ENCODE data around the gene RNF187. TPM values are rescaled to one million over a fixed set of nuclear protein-coding genes. Genes with fewer than 3 reads are reported as not detected.
A peak's percentile ranks its signal among the peaks of the same experiment; 100 is the strongest.

RNF187 gene
- total RNA-seq, 1 donor from 2014 or later: 96.3 TPM

DNA sequence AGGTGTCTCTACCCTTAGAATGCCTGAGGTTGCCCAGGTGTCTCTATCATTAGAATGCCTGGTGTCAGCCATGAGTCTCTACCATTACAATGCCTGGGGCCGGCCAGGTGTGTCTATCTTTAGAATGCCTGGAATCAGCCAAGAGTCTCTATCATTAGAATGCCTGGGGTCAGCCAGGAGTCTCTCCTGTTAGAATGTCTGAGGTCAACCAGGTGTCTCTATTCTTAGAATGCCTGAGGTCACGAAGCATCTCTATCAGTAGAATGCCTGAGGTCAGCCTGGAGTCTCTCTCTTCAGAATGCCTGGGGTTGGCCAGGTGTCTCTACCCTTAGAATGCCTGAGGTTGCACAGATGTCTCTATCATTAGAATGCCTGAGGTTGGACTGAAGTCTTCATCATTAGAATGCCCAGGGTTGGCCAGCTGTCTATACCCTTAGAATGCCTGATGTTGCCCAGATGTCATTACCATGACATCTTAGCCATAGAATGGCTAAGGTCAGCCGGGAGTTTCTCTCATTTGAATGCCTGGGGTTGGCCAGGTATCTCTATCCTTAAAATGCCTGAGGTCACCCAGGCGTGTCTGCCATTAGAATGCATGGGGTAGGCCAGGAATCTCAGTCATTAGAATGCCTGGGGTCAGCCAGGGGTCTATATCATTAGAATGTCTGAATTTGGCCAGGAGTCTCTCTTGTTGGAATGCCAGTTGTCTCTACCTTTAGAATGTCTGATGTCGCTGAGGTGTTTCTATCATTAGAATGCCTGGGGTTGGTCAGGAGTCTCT lies 44.0 kb downstream of the RNF187 start:
- intact Hi-C loops (cut with DNase I): no loop called here
- ATAC-seq (no peak), DNase-seq (ENCODE audit: low spot score) (peak; percentile 42)

DNA sequence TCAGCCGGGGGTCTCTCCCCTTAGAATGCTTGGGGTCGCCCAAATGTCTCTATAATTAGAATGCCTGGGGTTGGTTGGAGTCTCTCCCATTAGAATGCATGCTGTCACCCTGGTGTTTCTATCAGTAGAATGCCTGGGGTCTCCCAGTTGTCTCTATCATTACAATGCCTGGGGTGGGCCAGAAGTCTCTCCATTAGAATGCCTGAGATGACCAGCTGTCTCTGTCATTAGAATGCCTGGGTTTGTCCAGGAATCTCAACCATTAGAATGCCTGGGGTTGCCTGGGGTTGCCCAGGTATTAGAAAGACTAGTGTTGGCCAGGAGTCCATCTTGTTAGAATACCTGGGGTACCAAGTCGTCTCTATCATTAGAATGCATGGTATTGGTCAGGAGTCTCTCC lies 51.6 kb downstream of the RNF187 start:
- peak; percentile 2 for DNase-seq (ENCODE audit: low spot score)
- intact Hi-C loops (cut with DNase I): no loop called here
- ATAC-seq: no peak

DNA sequence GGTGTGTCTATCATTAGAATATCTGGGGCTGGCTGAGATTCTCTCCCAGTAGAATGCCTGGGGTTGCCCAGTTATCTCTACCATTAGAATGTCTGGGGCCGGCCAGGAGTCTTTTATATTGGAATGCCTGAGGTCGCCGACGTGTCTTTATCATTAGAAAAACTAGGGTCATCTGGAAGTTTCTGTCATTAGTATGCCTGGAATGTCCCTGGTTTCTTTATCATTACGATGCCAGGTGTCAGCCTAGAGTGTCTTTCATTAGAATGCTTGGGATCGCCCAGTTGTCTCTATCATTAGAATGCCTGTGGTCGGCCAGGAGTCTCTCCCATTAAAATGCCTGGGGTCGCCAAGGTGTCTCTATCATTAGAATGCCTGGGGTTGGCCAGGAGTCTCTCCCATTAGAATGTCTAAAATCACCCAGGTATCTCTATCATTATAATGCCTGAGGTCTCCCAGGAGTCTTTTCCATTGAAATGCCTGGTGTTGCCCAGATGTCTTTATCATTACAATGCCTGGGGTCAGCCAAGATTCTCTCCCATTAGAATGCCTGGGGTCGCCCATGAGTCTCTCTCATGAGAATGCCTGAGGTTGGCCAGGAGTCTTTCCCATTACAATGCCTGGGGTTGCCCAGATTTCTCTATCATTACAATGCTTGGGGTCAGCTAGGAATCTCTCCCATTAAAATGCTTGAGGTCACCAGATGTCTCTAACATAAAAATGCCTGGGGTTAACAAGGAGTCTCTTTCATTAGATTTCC lies 53.2 kb downstream of the RNF187 start:
- intact Hi-C loops (cut with DNase I): no loop called here
- ATAC-seq (no peak), DNase-seq (ENCODE audit: low spot score) (peak; percentile 10)

DNA sequence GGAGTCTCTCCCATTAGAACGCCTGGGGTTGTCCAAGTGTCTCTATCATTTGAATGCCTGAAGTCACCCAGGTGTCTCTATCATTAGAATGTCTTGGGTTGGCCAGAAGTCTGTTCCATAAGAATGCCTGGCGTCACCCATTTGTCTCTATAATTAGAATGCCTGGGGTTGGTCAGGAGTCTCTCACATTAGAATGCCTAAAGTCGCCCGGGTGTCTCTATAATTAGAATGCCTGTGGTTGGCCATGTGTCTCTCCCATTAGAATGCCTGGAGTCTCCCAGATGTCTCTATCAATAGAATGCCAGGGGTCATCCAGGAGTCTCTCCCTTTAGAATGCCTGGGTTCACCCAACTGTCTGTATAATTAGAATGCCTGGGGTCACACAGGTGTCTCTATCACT lies 54.5 kb downstream of the RNF187 start:
- ATAC-seq (no peak), DNase-seq (ENCODE audit: low spot score) (peak; percentile 0)
- intact Hi-C loops (cut with DNase I): no loop called here

DNA sequence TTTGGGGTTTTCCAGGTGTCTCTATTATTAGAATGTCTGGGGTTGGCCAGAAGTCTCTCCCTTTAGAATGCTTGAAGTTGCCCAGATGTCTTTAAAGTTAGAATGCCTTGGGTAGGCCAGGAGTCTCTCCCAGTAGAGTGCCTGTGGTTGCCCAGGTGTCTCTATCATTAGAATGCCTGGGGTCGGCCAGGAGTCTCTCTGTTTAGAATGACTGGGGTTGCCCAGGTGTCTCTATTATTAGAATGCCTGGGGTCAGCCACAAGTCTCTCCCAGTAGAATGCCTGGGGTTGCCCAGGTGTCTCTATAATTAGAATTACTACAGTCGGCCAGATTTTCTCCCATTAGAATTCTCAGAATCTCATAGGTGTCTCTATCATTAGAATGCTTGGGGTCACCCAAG lies 55.2 kb downstream of the RNF187 start:
- ATAC-seq: no peak
- intact Hi-C loops (cut with DNase I): no loop called here
- DNase-seq (ENCODE audit: low spot score): peak; percentile 5

DNA sequence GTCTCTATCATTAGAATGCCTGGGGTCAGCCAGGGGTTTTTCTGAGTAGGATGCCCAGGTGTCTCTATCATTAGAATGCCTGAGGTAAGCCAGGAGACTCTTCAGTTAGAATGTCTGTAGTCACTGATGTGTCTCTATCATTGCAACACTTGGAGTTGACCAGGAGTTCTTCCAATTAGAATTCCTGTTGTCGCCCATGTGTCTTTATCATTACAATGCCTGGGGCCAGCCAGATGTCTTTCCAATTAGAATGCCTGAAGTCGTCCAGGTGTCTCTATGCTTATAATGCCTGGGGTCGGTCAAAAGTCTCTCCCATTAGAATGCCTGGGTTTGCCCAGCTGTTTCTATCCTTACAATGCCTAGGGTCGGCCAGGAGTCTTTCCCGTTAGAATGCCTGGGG lies 55.8 kb downstream of the RNF187 start:
- no peak for DNase-seq (ENCODE audit: low spot score)
- intact Hi-C loops (cut with DNase I): no loop called here
- no peak for ATAC-seq

DNA sequence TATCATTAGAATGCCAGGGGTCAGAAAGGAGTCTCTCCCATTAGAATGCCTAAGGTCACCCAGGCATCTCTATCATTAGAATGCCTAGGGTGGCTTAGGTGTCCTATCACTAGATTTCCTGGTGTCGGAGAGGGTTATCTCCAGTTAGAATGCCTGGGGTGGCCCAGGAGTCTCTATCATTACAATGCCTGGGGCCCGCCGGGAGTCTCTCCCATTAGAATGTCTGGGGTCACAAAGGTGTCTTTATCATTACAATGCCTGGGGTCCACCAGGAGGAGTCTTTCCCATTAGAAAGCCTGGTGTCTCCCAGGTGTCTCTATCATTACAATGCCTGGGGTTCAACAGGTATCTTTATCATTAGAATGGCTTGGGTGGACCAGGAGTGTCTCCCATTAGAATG lies 56.2 kb downstream of the RNF187 start:
- ATAC-seq (no peak), DNase-seq (ENCODE audit: low spot score) (peak; percentile 18)
- intact Hi-C loops (cut with DNase I): no loop called here

DNA sequence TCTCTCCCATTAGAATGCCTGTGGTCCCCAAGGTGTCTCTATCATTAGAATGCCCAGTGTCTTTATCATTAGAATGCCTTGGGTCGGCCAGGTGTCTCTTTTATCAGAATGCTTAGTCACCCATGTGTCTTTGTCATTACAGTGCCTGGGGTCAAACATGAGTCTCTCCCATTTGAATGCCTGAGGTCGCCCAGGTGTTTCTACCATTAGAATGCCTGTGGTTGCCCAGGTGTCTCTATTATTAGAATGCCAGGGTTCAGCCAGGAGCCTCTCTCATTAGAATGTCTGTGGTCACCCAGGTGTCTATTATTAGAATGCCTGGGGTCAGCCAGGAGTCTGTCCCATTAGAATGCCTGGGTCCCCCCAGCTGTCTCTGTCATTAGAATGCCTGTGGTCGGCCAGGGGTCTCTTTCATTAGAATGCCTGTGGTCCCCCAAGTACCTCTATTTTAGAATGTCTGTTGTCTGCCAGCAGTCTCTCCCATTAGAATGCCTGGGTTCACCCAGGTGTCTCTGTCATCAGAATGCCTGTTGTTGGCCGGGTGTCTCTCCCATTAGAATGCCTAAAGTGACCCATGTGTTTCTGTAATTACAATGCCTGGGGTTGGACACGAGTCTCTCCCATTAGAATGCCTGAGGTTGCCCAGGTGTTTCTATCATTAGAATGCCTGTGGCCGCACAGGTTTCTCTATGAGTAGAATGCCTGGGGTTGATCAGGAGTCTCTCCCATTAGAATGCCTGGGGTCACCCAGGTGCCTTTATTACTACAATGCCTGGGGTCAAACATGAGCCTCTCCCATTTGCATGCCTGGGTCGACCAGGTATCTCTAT lies 57.1 kb downstream of the RNF187 start:
- intact Hi-C loops (cut with DNase I): no loop called here
- no peak for ATAC-seq

DNA sequence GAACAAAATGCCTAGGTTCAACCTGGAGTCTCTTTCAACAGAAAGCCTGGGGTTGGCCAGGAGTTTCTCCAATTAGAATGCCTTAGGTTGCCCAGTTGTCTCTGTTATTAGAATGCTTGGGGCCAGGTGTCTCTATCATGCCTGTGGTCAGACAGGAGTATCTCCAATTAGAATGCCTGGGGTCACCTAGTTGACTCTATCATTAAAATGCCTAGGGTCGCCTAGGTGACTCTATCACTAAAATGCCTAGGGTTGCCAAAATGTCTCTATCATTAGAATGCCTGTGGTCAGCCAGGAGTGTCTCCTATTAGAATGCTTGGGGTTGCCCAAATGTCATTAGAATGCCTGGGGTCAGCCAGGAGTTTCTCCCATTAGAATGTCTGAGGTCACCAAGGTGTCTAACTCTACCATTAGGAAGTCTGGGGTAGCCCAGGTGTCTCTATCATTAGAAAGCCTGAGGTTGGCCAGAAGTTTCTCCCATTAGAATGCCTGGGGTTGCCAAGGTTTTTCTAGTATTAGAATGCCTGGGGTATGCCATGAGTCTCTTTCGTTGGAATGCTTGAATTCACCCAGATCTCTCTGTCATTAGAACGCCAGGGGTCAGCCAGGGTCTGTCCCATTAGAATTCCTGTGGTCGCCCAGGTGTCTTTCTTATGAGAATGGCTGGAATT lies 57.9 kb downstream of the RNF187 start:
- no peak for ATAC-seq
- DNase-seq (ENCODE audit: low spot score): peak; percentile 5
- intact Hi-C loops (cut with DNase I): no loop called here

More for the DNA sequence above, 57.1 kb downstream of the RNF187 start:
- DNase-seq (ENCODE audit: low spot score): peak; percentile 5

Small RNA genes within 50 kb of the gene (microRNA-seq; reads per million reads assigned to microRNA genes)
- not detected for gene MIR4666A

Other genes starting within 250 kb of the RNF187 start
- 18.1 TPM for gene TRIM11, start 80.5 kb upstream of the RNF187 start, total RNA-seq
- 1.2 TPM for gene TRIM17, start 70.5 kb upstream of the RNF187 start, total RNA-seq
- gene RHOU, start 248.1 kb downstream of the RNF187 start, total RNA-seq: 21.8 TPM

Data from sciatic nerve (tissue), 2 donors.